ENCODE results near the gene NFS1. TPM values are rescaled to one million over a fixed set of nuclear protein-coding genes. Genes with fewer than 3 reads are reported as not detected.

The NFS1 gene
- total RNA-seq, 2 donors from 2014 or later: 41.2 to 56.7 TPM

DNA sequence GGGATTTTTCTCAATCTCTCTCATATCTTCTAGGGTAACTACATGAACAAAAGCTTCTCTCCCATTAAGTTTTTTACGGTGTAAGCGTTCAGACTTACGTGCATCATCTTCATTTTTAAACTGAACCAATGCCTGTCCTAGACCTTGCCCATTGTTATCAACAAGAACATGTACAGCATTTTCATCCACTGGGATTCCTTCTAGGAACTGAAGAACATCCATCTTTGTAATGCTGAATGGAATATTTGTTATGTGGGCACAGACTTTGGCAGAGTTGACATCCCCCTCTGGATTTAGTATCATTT lies 45.8 kb downstream of the NFS1 start:
- no peaks in the 10 kb centered on the region for H3K9me3 ChIP-seq
- no peaks in the 10 kb centered on the region for H3K27me3 ChIP-seq (replicated peaks; ENCODE audit: insufficient read depth)
- peaks cover 6 to 11% of the 10 kb centered on the region in 2 donors for H3K36me3 ChIP-seq
- H3K4me3 ChIP-seq: no peak overlapping the region
- peaks cover 4% of the 10 kb centered on the region for H3K4me1 ChIP-seq (replicated peaks)
- no peak overlapping the region for H3K27ac ChIP-seq
- TF ChIP-seq POLR2A (IDR thresholded peaks at IDR 0.05) (no peak), POLR2AphosphoS5 (IDR thresholded peaks at IDR 0.05) (no peak)
- TF ChIP-seq, protein P1, sequence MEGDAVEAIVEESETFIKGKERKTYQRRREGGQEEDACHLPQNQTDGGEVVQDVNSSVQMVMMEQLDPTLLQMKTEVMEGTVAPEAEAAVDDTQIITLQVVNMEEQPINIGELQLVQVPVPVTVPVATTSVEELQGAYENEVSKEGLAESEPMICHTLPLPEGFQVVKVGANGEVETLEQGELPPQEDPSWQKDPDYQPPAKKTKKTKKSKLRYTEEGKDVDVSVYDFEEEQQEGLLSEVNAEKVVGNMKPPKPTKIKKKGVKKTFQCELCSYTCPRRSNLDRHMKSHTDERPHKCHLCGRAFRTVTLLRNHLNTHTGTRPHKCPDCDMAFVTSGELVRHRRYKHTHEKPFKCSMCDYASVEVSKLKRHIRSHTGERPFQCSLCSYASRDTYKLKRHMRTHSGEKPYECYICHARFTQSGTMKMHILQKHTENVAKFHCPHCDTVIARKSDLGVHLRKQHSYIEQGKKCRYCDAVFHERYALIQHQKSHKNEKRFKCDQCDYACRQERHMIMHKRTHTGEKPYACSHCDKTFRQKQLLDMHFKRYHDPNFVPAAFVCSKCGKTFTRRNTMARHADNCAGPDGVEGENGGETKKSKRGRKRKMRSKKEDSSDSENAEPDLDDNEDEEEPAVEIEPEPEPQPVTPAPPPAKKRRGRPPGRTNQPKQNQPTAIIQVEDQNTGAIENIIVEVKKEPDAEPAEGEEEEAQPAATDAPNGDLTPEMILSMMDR (IDR thresholded peaks at IDR 0.05): no peak
- intact Hi-C loops (cut with DNase I): no loop called here
- no peak for DNase-seq (ENCODE audit: low spot score)
- 94% methylated on average over 3 of the region's 3 CpGs for WGBS

DNA sequence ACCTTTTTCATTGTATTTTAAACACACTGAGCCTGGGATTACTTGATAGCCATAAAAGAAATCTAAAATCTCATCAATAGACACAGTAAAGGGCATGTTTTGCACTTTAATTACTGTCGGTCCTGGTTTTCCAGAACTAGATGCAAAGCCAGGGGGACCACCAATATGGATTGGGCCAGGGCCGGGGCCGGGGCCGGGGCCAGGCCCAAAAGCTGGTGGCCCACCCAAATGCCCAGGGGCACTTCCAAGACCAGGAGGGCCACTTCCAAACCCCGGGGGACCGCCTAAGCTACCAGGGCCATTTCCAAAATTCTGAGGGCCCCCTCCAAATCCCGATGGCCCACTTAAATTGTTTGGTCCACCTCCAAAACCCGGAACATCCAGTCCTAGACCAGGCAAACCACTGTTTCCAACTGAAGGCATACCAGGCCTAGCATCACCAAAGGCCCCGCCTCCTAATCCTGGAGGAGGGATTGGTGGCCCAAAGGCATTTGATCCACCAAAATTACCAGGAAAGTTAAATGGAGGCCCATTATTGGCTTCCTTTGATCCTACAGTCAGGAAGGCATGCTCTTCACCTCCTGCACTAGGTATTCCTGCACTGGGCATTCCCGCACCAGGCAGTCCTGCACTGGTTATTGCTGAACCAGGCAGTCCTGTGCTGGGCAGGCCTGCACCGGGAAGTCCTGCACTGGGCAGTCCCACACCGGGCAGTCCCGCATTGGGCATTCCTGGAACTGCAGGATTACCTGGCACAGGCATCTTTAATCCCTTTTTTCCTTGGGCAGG lies 46.3 kb downstream of the NFS1 start:
- intact Hi-C loops (cut with DNase I): no loop called here
- DNase-seq (ENCODE audit: low spot score): no peak
- Histone ChIP-seq H3K4me3 (no peak overlapping the region), H3K27me3 (replicated peaks; ENCODE audit: insufficient read depth) (no peaks in the 10 kb centered on the region), H3K9me3 (no peaks in the 10 kb centered on the region), H3K4me1 (replicated peaks) (no peaks in the 10 kb centered on the region), H3K36me3 (peaks cover 6 to 11% of the 10 kb centered on the region in 2 donors), H3K27ac (no peak overlapping the region)
- TF ChIP-seq POLR2A (IDR thresholded peaks at IDR 0.05): no peak
- TF ChIP-seq, protein P1 (IDR thresholded peaks at IDR 0.05): no peak
- TF ChIP-seq POLR2AphosphoS5 (IDR thresholded peaks at IDR 0.05): no peak
- 97% methylated on average over 13 of the region's 13 CpGs for WGBS

DNA sequence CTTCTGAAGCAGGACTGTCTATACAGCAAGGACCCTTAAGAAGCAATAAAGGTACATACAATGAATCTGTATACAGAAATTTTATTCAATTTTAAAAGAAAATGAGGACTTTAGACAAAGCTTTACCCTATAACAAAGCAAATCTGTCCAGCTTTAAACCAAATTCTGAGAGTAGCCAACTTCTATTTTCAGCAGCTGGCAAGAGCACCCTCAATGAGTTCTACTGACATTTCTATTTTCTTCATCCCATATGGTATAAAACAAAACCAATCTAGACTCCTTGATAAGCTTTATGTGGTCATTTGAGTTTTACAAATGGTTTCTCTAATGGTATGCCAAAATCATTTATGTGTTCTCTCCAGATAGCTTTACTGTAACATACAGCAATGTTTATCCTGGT lies 47.2 kb downstream of the NFS1 start:
- H3K27me3 ChIP-seq (replicated peaks; ENCODE audit: insufficient read depth): no peaks in the 10 kb centered on the region
- H3K36me3 ChIP-seq: peaks cover 6 to 11% of the 10 kb centered on the region in 2 donors
- no peak for DNase-seq (ENCODE audit: low spot score)
- no peaks in the 10 kb centered on the region for H3K4me1 ChIP-seq (replicated peaks)
- TF ChIP-seq POLR2A (IDR thresholded peaks at IDR 0.05) (no peak), POLR2AphosphoS5 (IDR thresholded peaks at IDR 0.05) (no peak)
- TF ChIP-seq, protein P1 (IDR thresholded peaks at IDR 0.05): no peak
- H3K27ac ChIP-seq: no peak overlapping the region
- no peak overlapping the region for H3K4me3 ChIP-seq
- intact Hi-C loops (cut with DNase I): no loop called here
- H3K9me3 ChIP-seq: no peaks in the 10 kb centered on the region

DNA sequence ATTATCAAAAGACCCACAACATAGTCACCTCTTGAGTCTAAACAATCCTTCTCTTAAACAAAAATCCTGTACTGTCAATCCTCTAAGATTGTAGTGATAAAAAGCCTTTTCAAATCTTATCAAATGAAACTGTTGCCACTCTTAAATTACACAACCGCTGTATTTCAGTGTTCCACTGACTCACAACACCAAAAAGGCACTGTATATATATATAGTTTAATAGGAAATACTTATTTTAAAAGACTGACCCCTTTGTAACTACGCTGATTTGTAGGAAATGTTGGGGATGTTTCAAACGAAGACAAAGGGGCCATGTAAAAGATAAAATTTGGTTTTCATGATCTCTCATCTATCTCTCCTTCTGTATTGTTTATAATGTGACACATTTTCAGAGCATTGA lies 48.5 kb downstream of the NFS1 start:
- no peak overlapping the region for H3K27ac ChIP-seq
- TF ChIP-seq POLR2A (IDR thresholded peaks at IDR 0.05) (no peak), POLR2AphosphoS5 (IDR thresholded peaks at IDR 0.05) (no peak)
- 63% methylated on average over 3 of the region's 3 CpGs for WGBS
- H3K36me3 ChIP-seq: peaks cover 6 to 11% of the 10 kb centered on the region in 2 donors
- intact Hi-C loops (cut with DNase I): no loop called here
- no peak for DNase-seq (ENCODE audit: low spot score)
- no peak overlapping the region for H3K4me3 ChIP-seq
- no peaks in the 10 kb centered on the region for H3K4me1 ChIP-seq (replicated peaks)
- no peaks in the 10 kb centered on the region for H3K9me3 ChIP-seq
- no peaks in the 10 kb centered on the region for H3K27me3 ChIP-seq (replicated peaks; ENCODE audit: insufficient read depth)

DNA sequence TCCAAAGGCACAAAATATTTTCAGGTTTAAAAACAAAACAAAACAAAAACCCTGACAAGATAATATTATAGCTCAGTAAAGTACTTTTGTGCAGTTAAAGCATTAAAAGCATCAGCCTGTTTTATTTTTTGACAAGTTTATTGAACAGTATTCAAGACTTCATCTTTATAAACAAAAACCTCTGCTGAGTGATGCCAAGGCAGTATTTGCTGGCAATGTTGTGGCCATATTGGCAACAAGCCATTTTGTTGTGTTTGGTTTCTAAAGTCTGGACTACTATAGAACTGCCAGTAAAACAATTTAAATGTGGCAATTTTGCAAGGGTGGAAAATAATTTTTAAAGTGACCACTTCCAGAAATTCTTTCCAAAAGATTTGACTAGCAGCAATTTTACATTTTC lies 50.3 kb downstream of the NFS1 start:
- TF ChIP-seq, protein P1 (IDR thresholded peaks at IDR 0.05): no peak
- TF ChIP-seq POLR2A (IDR thresholded peaks at IDR 0.05): no peak
- no peak for DNase-seq (ENCODE audit: low spot score)
- H3K4me3 ChIP-seq: no peak overlapping the region
- H3K36me3 ChIP-seq: peaks cover 0 to 2% of the 10 kb centered on the region in 2 donors
- no peaks in the 10 kb centered on the region for H3K9me3 ChIP-seq
- no peaks in the 10 kb centered on the region for H3K27me3 ChIP-seq (replicated peaks; ENCODE audit: insufficient read depth)
- H3K27ac ChIP-seq: no peak overlapping the region
- intact Hi-C loops (cut with DNase I): no loop called here
- no peaks in the 10 kb centered on the region for H3K4me1 ChIP-seq (replicated peaks)

Measured in prostate gland (tissue), 2 donors.